ENCODE results near the gene COQ10A.
A peak's percentile ranks its signal among the peaks of the same experiment; 100 is the strongest.
"Not testable (repeated sequence)": the region's sequence is repeated elsewhere in the genome, so short reads cannot be mapped to it uniquely, and the experiment has no call there.

Gene COQ10A

DNA sequence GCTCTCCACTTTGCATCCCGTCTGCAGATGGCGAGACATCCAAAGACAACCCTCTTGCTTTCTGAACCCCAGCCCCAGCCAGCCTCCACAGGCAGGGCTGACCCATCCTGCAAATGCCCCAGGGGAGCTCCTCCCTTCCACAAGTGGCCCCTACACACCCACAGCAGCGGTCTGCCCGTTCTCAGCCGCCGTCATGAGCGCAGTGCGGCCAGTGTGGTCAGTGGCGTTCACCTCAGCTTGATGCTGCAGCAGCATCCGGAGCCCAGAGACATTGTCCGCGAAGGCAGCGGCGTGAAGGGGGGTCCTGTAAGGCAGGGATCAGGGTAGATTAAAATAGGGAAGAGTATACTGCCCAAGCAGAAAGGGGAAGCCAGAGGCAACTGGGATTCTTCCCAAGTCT is 22.2 kb upstream of the COQ10A start:
- no peak for DNase-seq

GRCh38 chr12:56247923-56248322 is 18.8 kb upstream of the COQ10A start:
- no peak for DNase-seq

DNA sequence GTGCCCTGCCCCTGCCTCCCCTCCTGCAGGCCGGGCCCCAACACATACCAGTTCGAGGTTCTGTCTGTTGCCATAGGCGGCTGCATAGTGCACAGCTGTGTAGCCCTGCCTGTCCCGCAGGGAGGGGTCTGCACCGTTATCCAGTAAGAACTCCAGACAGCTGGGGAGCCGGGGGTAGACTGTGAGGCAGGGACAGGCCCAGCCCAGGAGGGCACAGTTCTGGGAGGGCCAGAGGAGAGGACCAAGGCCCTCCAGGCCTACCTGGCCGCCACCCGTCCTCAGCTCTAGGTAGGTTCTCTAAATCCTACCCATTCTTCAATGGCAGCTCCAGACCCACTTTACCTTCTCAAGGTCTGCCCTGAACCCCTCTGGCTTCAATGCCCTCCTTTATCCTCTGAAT is 18.0 kb upstream of the COQ10A start:
- no peak for DNase-seq

DNA sequence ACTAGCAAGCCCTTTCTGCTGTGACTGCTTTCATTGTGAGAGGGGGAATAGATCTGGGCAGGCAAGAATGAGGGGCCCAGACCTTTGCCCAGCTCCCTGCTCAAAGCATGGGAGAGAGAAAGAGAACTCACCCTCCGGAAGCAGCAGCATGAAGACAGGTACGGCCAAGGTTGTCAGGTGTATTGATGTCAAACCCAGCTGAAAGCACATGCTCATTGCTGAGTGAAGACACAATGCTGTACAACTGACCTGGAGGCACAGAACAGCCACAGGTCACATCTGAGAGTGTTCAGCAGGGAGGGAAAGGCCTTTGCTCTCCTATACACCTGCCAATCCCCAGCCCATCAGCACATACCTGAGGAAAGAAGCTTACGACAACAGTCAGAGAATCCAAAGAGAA is 14.1 kb upstream of the COQ10A start:
- DNase-seq: no peak

DNA sequence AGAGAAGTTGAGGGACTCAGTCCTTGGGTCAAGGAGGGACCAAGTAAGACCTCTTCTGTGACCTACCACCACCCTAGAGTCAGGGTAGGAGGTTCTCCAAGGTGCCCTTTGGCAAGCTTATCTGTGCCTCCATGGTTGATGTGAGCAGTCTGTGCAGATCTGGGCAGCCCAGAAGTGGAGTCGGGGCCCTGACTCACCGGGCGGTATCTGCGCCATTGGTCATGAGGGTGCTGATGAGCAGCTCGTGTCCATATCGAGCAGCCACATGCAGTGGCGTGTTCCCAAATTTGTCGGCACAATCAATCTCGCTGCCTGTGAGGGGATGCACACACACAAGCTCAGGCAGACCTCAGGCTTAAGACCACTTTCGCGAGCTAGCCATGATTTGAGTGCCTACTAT is 13.7 kb upstream of the COQ10A start:
- no peak for DNase-seq

- DNase-seq: no peak
Measured at GRCh38 chr12:56255671-56256070, 11.1 kb upstream of the COQ10A start.

- no peak for DNase-seq
Measured at GRCh38 chr12:56256326-56256960, 10.3 kb upstream of the COQ10A start.

GRCh38 chr12:56257071-56257470 is 9.7 kb upstream of the COQ10A start:
- no peak for DNase-seq

DNA sequence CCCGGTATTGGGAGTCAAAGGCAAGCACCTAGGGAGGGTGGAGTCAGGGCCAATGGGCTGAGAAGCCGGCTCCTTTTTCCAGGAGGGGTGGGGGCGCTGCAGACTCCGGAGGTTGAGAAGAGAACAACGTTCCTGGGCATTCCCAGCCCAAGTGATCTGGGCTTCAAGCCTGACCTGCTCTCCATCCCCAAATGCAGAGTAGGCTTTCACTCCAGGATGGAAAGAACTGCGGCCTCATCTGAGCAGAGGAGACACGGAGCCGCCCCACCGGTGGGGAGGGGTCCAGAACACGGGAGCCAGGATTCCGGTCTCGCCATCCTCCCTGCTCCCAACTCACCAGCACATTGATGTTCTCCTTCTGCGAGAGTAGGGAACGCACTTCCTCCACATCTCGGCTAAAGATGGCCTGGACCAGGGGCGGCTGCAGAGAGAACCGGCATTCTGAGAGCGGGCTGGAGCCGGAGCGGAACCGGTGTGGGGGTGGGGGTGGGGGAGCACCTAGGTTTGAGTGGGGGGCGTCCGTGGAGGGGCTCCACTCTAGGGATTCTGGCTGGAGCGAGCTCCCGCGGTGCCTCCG is 9.2 kb upstream of the COQ10A start:
- no peak for DNase-seq

DNA sequence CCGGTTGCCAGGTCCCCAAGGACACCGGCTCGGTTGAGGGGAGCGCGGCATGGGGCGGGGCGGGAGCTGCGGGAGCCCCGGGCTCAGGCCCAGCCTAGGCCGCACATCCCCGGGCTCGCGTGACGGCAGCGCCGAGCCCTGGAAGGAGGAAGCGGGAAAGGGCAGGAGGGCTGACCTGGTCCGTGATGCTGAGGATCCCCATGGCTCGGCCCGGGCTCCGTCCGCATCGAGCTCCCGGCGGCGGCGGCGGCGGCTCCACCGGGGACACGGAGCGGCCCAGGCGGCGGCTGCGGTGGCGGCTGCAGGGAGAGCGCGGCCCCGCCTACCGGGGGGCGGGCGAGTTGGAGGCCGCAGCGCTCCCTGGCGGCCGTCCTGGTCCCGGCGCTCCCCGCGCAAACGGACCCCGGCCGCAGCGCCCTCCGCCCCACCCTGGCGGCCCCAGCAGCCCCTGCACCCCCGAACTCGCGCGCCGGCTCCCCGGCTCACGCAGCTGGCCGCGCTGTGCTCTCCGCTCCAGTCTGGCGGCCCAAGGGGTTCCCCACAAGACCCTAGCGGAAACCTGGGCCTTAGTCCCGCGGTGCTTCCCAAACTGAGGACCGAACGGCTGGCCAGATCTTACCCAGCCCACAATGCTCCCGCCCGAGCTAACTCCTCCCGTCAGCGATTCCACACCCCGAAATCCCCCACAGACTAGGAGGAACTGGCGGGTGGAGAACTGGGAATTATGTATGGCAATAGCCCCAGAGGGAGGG is 8.5 kb upstream of the COQ10A start, which contains the start of gene ANKRD52:
Gene ANKRD52, minus strand, starts transcription at position 317 of the 752 bp plus-strand sequence. Its CDS starts 115 bp downstream, at position 202.
- DNase-seq: peak; percentile 76

DNA sequence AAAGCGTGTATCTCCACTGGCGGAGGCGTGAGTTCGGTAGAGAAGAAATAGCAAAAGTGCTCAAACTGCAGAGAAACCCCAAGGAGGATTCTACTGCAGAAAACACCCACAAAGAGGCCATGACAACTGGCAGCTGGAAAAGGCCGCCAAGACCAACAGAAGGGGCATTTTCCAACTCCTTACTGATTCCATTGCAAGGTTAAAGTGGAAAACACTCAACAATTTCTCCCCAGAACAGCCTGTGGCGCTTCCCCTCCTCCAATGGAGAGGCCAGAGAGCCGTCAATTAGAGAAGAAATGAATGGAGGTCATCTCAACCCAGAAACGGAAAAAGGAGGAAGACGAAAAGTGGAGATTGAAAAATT is 7.9 kb upstream of the COQ10A start:
- DNase-seq: no peak

- no peak for DNase-seq
Measured at GRCh38 chr12:56260380-56260779, 6.4 kb upstream of the COQ10A start.

DNA sequence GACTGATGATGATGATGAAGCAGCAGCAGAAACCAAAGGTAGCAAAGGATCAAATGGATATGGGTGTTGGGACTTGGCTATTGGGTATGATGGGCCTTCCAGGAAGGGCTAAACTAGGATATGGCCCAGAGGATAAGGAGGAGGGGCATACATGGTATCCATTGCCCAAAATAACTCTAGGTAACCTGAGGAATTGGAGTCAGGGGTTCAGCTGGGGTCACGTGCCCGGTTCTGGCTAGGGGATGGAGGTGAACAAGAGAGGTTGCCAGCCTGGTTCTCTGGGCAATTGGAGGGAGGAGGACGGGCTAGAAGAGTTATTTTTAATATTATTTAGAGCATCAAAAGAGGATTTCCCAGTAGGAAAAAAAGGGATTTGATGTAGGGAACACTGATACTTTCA is 5.8 kb upstream of the COQ10A start:
- no peak for DNase-seq

DNA sequence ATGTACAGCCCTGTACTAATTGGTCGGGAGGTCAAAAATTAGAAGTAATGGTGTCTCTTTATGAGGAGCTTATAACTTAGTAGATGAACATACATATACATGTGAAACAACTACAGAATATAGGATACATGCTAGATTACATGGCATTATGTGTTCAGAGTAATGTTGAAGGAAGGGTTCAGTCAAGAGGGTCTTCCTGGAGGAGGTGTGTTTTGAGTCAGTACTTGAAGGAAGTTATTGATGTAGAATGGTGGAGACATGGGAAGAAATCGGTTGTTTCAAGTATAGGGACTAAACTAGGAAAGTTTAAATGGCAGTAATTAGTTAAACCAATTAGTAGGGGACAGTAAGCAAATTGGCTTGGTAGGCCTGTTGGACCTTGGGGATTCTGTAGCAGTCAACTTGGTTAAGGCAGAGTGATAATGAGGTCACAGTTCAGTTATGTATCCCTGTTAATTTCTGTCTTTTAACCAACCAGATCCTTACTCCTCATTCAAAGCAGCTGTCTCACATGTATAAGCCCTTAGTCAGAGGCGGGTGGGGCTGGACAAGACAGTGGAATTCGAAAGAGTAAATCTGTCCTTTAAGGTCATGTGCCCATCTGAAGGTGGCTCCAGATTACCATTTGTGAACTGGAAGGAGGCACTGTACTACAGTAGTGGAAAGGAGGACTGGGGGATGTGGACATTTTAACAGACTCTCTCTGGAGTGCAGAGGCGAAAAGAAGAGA is 5.1 kb upstream of the COQ10A start:
- DNase-seq: no peak

- DNase-seq: not testable (repeated sequence)
Measured at GRCh38 chr12:56262955-56263354, 3.8 kb upstream of the COQ10A start.

DNA sequence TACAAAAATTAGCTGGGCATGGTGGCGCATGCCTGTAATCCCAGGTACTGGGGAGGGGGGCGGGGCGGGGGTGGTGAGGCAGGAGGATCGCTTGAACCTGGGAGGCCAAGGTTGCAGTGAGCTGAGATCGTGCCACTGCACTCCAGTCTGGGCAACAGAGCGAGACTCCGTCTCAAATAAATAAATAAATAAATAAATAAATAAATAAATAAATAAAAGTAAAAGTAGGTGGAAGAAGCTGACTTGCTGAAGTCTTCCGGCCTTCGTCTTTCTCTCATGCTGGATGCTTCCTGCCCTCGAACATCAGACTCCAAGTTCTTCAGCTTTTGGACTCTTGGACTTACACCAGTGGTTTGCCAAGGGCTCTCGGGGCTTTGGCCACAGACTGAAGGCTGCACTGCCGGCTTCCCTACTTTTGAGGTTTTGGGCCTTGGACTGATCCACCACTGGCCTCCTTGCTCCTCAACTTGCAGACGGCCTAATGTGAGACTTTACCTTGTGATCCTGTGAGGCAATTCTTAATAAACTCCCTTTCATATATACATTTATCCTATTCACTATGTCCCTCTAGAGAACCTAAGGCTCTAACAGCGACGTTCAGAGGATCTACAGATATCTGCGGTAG is 562 bp upstream of the COQ10A start:
- not testable (repeated sequence) for DNase-seq

- no peak for DNase-seq
Measured at GRCh38 chr12:56267443-56268071, 815 bp downstream of the COQ10A start.

- no peak for DNase-seq
Measured at GRCh38 chr12:56271031-56271430, 4.3 kb downstream of the COQ10A start.

DNA sequence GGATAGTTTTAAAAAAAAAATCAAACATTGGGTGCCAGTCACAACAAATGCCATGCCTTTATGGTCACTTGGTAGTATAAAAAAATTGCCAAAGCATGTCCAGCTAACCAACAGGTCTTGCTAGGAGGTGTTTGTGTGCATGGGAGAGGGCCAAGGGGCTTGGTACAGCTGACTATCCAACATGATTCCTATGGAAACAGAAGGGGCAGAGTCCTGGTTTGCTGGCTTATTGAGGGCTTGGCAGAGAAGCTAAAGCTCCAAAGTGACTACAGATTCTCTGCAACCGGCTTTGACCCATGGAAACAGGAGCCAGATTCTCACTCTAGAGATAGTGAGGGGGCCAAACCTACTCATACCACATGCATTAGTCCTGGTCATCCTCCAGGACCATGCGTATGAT is 5.7 kb downstream of the COQ10A start:
- not testable (repeated sequence) for DNase-seq

DNA sequence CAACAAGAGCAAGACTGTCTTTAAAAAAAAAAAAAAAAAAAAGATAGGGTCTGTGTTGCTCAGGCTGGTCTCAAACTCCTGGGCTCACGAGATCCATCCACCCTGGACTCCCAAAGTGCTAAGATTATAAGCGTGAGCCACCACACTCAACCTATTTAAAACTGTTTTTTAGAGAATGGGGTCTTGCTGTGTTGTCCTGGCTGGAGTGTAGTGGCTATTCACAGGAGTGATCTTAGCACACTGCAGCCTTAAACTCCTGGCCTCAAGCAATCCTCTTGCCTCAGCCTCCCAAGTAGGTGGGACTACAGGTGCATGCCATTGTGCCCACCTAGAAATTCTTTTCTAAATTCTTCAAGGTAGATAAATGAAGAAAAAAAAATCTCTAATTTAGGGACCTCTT is 7.6 kb downstream of the COQ10A start:
- no peak for DNase-seq

DNA sequence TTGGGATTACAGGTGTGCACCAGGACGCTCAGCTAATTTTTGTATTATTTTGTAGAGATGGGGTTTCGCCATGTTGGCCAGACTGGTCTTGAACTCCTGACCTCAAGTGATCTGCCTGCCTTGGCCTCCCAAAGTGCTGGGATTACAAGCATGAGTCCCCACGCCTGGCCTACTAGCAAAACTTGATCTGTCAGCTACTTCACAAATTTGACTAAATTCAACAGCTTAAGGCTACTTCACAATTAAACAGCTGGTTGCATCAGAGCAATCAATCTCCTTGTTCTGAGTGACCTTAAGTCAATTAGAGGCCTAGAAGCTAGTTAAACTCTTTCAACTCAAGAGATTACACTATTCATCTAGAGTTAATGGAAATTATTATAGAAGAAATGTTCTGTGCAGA is 12.2 kb downstream of the COQ10A start:
- no peak for DNase-seq

DNA sequence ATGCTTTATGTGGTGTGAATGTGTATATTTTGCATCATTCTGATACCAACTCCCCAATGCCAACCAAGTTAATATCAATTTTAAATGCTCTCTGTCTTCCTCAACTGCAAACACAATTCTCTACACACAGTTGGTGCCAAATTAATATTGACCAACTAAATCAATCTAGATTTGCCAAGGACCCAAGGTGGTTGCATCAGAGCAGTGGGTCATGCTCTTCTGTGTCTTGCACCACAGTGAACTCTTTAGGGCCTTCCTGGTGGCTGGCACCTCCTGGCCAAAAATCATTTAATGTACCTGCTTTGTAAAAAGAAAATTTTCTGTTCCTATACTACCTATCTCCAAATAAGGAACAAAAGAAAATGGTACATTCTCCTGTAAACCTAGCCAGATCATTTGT is 14.1 kb downstream of the COQ10A start:
- DNase-seq: no peak

- no peak for DNase-seq
Measured at GRCh38 chr12:56282030-56282429, 15.3 kb downstream of the COQ10A start.

All from NCI-H774 (cell line).